ENCODE data around the gene GADD45G.

The GADD45G gene

DNA sequence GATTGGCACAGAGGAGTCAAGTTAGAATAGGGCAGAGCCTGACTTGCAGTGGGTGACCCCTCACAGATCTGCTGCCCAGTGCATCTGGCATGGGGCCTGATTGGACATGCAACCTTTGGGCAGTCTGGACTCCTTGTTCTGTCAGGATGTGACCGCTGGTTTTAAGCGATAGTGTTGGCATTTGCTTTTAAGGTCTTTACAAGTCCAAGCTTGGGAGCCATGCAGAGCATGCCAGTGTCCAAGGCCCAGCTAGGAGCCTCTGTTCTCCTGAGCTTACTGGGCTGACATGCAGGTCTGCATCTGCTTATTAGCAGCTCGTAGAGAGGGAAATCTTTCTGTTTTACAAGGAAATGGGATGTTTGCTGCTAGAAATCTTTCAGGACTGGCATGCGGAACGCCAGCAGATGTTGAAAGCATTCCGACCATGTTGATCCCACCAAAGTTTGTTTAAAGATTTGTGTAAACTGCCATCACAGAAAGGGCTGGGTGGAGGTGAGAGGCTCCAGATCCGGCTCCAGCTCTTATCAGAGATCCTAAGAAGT is 27.5 kb downstream of the GADD45G start:
- DNase-seq, result no peak

DNA sequence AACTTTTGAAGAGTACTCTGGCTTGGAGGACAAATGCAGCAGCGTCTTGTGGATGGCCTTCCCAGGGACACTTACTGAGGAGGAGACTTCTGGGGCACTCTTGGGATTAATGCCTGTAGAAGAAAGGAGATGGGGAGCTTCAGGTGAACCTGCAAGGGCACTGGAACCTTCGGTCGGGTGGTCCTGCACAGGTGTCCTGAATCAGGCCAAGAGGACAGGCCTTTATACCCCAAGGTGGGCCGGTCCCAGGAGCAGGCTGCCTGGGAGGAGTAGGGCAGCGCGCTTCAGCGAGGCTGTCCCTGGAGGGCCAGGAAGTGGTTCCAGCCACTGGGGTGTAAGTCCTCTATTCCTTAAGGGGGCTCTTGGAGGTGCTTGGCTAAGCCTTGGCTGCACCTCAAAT is 27.9 kb downstream of the GADD45G start:
- DNase-seq, result no peak

DNA sequence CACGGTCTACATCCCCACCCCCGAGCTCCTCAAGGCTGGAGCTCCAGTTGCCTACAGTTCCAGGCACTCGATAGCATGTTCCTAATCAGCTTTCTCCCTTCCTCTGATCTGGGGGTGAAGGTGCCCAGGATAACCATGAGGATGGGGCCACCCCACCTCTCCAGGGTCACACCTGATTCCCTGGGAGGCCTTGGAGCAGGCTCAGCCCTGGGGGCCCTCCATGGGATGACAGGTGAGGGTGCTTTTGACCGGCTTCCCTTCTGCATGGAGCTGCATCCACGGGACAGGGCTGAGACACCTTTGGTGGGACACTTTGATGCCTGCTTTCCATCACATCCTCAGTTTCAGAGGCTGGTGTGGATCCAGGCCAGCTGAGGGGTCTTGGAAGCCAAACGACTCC is 28.6 kb downstream of the GADD45G start:
- no peak for DNase-seq

DNA sequence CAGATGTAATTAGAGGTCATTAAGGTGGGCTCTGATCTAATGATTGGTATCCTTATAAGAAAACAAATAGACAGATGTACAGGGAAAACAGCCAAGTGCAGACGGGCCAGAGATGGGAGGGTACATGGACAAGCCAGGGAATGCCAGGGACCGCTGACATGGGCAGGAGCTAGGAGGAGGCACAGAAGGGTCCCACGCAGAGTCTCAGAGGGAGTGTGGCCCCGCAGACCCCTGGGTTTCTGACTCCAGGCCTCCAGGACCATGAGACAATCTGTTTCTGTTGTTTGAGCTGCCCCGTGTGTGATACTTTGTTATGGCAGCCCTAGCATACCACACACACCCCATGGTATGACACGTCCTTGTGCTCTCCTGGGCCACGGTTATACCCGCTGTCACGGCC is 29.1 kb downstream of the GADD45G start:
- DNase-seq, result no peak

DNA sequence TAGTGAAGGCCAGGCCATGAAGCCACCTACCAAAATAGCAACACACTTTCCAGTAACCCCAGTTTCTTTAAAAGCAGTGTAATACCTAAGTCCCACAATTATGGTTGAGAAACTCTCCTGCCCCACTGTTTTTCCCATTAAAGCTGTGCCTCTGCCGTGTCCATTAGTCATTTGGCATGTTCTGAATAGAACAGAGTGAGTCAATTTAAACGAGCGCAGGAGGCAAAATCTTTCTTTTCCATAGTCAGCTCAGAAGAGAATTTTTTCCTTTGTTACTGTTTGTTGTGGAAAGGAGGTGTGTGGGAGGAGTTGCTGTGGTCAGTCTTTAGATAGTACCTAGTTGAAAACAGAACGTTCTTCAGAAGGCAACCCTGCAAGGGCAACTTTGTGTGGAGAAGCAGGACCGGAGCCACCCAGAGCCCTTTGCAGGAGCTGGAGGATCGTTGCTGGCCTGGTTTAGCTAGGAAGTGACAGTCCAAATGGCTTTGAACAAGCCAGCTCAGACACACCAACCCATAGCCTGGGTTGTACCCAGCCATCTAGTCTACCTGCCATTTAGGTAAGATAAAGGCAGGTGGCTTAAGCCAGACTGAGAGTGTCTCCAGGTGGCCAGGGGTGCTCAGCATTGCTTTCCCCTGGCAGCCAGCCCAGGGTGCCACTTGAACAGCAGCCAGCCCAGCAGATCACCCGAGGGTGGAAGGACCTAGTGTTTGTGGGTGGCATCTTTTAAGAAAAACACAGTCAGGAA is 30.4 kb downstream of the GADD45G start:
- DNase-seq, result peak in 1 of 2 donors; percentile 4

DNA sequence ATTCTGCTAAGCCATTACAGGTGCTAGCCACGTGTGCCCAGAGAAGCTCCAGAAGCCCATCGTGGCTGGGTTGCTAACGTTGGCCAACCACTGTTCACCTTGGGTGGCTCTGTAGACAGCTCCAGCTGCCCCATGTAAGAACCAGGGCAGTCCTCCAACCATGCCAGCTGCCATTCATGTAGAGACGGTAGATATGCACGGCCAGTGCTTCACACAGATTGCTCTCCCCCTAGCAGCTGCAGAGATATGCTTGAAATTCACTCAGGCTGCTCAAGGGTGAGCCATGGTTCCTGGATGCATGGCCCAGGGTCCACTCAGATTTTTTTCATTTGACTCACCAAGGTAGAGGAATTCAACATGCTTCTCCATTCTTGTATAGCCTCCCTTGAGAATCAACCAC is 31.0 kb downstream of the GADD45G start:
- DNase-seq, result no peak

DNA sequence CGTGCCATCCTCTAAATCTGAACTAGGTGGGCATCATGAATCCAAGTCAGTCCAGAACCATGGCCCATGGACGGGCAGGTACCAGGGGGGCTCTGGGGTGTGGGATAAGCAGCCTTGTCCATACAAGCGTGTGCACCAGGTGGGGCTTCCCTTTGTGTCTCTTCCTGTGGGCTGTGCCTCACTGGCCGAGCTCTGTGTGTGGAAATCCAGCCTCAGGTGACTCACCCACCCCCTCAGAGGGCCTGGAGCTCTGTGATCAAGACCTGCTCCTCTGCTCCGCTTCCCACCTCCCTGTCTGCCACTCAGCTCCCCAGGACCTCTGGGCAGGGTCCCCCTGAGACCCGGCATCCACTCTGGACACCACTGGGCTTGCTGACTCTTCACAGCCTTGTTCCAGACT is 33.0 kb downstream of the GADD45G start:
- DNase-seq, result no peak

DNA sequence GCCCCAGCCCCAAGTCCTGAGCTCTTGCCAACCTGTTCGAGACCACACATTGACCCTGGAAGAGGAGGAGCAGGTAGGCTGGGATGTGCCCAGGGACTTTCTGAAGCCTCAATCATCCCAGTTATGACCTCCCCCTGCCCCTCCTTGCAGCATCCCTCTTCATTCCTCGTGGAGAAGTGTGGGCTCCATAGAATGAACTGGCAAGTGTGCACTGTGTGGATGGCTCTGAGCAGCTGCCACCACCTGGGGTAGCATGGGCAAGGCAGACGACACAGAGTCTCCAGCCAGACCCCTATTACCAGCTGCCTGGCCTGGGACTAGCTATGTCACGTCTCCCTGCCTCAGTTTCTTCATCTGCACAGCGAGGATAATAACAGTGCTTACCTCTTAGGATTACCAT is 33.5 kb downstream of the GADD45G start:
- DNase-seq, result no peak

DNA sequence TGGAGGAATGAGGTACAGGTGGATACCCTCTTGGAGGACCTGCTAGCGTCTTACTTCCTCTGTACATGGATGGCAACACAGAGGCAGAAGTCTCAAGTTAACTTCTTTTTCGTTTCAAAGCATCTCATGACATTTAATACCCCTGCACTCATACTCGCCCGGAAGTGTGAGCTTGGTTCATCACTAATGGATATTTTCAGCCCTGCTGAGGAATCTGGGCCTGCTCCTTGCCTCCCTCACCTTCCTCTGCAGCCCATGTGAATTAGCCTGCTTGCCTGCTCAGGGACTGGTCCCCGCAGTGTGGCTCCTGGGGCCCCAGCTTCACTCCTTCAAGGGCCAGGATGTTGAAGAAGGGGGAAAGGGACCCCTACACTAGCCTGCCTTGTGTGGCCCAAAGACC is 34.1 kb downstream of the GADD45G start:
- DNase-seq, result no peak

DNA sequence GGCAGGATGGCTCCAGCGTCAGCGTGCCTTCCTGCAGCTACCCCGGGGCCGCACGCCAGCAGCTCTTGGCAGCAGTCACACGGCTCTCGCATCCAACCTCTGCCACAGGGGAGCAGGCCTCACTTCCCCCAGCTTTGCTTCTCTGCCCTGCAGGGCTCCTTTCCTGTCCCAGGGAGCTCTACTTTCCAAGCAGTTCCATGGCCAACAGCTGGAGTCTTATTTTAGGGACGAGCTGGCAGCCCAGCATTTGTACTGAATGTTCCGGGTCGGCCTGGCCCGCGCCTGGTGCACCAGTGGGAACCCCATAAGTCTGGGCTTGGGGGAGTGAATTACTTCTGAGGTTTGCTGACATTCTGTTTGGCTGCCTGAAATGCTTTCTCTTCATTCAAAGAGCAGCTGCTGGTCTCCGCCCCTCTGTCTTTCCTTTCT is 34.6 kb downstream of the GADD45G start:
- peak; percentile 40 to 78 for DNase-seq

DNA sequence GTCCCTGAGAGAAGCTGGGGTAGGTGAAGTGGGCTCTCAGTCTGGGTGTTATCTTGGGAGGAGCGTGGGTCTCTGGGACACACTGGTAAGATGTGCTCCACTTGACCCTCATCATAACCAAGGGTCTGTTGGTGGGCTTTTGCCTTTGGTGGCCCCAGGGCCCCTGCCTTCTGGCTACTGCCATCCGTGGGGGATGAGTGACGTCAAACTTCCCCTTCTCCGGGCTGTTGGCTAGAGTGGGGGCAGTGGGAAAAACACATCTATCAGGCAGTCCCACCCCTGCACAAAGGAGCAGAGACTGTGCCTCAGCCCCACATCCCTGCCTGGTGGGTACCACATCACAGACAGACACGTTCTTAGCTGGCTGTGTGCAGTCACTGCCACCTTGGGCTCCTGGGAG is 35.1 kb downstream of the GADD45G start:
- no peak for DNase-seq

DNA sequence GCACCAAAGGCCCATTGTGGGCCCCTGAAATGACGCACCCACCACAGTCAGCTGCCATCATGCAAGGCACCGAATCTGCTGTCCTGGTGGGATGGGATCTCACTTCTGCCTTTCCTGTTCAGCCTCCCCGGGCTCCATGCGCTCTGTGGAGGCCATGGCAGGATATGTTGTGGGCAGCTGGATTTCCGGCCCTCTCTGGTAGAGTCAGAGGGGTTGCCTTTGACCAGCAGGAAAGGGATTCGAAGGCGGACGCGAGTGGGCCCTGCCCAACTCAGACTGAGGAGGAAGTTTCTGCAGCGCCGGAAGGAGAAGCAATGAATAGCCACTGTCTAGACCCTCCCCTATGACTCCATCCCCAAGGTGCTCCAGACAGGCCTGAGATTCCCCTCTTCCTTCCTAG is 35.5 kb downstream of the GADD45G start:
- DNase-seq, result peak in 1 of 2 donors; percentile 21

DNA sequence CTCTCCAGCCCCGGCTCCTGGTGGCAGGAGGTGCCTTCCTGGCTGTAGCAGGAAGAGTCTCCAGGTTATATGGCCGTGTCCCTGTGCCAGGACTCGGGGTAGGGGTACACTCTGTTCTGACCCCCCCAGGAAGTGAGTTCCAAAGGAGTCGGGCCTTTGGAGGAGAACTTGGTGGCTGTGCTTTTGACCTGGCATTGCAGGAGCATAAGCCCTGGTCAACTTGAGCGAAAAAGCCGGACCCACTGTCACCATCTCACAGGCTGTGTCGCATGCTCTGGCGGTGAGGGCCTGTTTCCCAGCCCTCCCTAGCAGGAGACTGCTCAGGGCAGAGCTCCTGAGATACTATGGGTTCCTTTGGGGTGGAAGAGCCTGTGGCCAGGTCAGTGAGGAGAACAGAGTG is 36.0 kb downstream of the GADD45G start:
- no peak for DNase-seq

DNA sequence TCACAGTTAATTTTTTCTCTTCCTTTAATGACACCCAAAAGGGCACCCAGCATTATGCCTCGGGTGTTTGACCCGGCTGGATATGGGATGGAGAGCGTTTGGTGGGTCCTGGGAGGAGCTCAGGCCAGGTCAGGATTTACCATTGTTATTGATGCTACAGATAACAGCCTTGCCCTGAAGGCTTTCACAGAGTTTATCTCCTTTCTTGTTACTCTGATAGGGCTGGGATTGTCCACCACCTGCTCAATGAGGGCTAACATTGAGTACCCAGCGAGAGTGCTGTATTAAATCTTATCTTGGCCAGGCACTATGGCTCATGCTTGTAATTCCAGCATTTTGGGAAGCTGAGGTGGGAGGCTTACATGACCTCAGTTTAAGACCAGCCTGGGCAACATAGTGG is 37.2 kb downstream of the GADD45G start:
- DNase-seq, result no peak

DNA sequence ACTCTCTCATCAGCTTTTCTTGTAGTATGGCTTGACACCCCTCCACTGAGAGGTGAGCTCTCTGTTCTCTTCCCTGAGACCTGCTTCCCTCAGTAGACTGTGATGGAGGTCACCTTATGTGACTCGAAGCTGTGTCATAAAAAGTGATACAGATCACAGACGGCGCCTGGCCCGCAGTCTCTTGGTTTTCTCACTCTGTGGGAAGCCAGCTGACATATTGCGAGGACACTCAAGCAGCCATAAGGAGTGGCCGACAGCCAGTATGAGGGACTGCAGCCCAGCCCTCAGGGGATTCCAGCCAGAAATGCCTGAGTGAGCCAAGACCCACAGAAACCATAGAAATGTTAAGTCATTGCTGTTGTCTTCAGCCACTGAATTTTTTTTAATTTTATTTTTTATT is 38.0 kb downstream of the GADD45G start:
- DNase-seq, result no peak

DNA sequence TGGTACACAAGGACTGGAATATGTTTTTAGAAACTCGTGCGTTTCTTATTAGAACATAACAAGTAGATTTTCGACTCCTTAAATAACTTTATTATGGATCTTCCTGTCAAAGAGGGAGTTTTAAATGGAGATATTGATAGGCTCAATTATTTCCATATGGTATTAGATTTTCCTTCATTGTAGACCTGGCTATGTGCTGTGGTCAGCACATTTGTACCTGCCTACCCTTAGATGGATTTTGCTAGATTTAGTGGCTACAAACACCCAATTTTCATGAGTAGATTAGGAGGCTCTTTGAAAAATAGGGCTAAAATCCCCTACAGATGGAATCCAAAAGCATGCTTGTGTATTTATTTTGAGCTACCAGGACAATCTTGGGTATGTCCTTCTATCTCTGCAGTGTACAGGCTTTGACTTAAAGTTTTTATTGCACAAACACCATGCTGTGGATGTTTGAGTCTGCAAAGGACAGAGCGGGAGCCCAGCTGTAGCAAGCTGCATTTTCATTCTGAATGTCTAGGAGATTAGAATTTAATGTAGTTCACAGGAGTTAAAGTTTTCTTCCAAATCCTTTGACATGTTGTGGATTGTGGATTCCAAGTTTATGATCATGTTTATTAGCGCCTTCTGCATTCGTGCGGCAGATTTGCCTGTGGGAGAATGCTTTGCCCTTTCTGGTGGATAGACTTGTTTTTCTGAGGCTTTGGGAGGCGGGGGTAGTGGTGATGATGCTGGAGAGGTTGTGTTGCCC is 41.6 kb downstream of the GADD45G start:
- no peak for DNase-seq

DNA sequence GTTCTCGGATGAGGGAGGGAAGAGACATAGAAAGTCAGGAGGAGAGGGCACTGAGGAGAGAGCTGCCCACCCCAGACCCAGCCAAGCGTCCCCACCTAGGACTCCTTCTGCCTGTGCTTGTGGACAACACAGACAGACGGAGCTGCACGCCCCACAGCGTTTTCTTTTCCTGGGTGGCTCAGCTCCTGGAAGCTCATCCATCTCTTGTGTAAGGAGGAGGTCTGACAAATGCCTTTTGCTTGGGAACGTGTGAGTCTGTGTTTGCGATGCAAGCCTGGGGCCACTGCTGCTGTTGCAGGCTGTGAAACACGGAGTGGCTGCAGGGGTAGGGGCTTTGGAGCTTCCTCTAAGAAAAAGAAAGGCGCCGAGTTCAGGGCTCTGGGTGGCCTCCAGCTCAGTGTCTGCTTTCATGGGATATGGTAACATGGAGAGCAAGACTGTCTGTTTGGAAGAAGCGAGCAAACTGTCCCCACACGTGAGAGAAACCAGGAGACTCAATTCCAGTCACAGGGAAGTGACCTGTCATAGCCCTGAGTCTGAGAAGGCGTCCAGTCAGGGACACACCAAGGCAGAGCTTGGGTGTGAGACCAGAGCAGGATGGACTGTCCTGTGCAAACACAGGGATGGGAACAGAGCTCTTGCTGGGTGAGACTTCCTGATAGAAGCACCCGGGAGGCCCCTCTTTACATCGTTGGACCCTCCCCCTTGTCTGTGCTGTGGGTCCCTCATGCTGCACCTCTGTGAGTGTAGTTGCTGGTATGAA is 42.7 kb downstream of the GADD45G start:
- DNase-seq, result no peak

DNA sequence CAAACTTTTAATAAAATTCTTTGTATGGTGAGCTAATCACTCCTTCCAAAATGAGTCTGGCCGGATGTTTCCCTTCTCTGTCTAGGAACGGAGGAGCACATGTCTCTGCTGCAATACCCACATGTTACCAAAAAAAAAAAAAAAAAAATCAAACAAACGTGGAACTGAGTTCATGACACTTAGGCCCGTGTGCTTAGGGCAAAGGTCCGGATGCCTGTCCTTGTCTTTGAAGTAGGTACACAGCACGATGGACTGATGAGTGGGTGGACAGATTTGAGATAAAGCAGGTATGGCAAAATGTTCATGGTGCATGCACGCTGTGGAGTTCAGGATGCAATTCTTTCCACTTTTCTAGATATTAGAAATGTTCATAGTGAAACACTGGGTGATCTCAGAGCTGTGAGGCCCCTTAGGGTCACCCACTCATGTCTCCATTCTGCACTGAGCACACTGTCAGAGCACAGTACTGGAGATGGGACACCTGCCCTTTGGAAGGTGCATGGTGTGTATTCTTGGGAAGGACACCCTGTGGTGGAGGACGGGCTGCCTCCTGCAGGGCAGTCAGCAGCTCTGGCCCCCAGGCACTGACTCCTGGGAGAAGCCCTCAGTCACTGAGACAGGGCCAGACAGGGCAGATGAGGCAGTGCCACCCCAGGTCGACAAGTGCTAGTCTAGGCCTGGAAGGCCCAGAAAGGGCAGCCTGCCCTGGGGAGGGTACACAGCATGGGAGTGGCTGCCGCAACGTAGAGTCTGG is 43.6 kb downstream of the GADD45G start:
- no peak for DNase-seq

DNA sequence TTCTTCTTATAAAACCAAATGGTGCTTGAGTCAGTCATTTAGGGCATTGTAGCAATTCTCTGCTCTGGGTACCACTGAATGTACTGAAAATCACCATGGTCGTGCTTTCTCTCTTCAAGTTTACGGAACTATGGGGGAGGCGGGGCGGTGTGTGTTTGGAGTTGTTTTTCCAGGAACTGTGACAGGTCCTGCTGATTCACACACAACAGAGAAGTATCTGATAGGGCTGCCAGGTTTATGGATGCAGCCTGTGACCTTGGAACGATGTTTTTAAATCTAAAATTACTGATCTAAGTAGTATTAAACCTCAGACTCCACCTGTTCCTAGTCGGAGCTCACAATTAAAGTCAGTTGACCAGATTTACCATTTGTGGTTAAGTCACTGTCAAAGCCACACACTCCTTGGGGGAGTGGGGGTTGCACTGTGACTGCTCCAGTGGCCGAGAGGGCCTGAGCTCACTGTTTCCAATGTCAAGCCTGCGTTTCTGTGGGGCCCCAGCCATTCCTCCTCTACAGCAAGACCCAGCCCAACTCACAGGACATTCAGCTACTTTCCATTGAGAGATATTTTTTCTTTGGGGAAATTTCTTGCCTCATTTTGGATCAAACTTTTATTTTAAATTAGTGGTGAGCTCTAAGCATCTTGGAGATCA is 44.4 kb downstream of the GADD45G start:
- DNase-seq, result no peak

DNA sequence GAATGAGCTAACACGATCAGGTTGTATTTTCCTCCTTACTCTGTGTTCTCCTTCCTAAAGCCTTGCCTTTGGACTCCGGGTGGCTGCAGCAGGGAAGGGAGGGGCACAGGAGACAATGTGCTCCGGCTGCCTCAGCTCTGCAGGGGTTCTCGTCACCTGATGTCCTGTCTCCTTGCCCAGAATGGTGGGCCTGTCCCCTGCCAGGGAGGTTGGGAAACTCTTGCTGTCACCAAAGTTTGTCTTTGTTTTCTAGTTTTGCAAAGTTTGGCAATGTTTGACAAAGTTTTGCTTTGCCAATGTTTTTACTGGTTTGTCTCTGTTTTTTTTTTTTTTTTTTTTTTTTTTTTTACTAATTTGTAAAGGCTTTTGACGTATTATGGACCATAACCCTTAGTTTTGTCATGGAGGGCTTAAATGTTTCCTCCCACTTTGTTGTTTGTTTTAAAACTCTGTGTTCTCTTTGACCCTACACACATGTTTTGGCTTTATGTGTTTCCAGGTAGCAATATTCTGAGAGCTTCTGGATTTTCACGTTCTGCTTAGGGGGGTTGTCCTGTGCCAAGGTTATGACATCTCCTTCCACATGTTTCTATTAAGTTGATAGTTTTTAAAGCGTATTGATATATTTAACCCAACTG is 49.3 kb downstream of the GADD45G start:
- DNase-seq, result peak in 1 of 2 donors; percentile 11

Data from hippocampal formation (tissue), 2 donors.